HepG2 (cell line): ENCODE data around the gene ELP5. TPM values are rescaled to one million over a fixed set of nuclear protein-coding genes. Genes with fewer than 3 reads are reported as not detected.

Source experiments
- BRD4 ChIP-seq: sonication (generic); formaldehyde crosslinking; IDR thresholded peaks from 2 replicates; pipeline ENCODE4 v1.4.0; 2020; ENCODE audit warnings: missing genetic modification reagents
- DNMT1 ChIP-seq: sonication (generic); formaldehyde crosslinking; IDR thresholded peaks from 2 replicates; pipeline ENCODE4 v1.5.1; 2020; ENCODE audit warnings: mild to moderate bottlenecking, missing genetic modification reagents
- HNF4A ChIP-seq: sonication (generic); formaldehyde crosslinking; IDR thresholded peaks from 2 replicates; pipeline ENCODE4 v1.4.0; 2020; ENCODE audit warnings: missing genetic modification reagents
- KAT2B ChIP-seq: fragments of 150-350 bp; IDR thresholded peaks from 2 replicates; pipeline ENCODE4 v1.6.1; 2014; ENCODE audit warnings: low read depth, low read length, borderline replicate concordance
- KAT8 ChIP-seq: IDR thresholded peaks from 2 replicates; pipeline ENCODE4 v1.6.1; 2016; ENCODE audit warnings: missing genetic modification reagents, missing compliant biosample characterization
- KLF11 ChIP-seq: IDR thresholded peaks from 2 replicates; pipeline ENCODE4 v1.6.1; 2016; ENCODE audit warnings: missing compliant biosample characterization
- MAZ ChIP-seq, 2 experiments: sonication (generic) in 1 of 2; formaldehyde crosslinking in 1 of 2; IDR thresholded peaks; 2 replicates each; pipeline versions ENCODE4 v1.5.0 to v1.6.1; 2012 to 2020; ENCODE audit warnings: low read depth in 2 of 2, mild to moderate bottlenecking in 2 of 2, borderline replicate concordance in 1 of 2, improper control_type of control experiment in 1 of 2, low read length in 1 of 2, missing genetic modification reagents in 1 of 2, moderate library complexity in 1 of 2
- MED8 ChIP-seq: sonication (generic); formaldehyde crosslinking; IDR thresholded peaks from 2 replicates; pipeline ENCODE4 v1.8.1; 2023; ENCODE audit warnings: mild to moderate bottlenecking, missing genetic modification reagents; ENCODE audit not compliant: insufficient replicate concordance
- NAIF1 ChIP-seq: sonication (generic); formaldehyde crosslinking; IDR thresholded peaks from 2 replicates; pipeline ENCODE4 v1.5.0; 2020; ENCODE audit warnings: mild to moderate bottlenecking, missing genetic modification reagents, borderline replicate concordance
- NFIB ChIP-seq: sonication (generic); formaldehyde crosslinking; IDR thresholded peaks from 2 replicates; pipeline ENCODE4 v1.9.0; 2021; ENCODE audit warnings: missing genetic modification reagents, mild to moderate bottlenecking, borderline replicate concordance
- RXRA ChIP-seq: sonication (generic); formaldehyde crosslinking; IDR thresholded peaks from 2 replicates; pipeline ENCODE4 v1.5.1; 2020; ENCODE audit warnings: missing genetic modification reagents
- SOX5 ChIP-seq: IDR thresholded peaks from 2 replicates; pipeline ENCODE4 v1.6.1; 2016; ENCODE audit warnings: borderline replicate concordance
- SUZ12 ChIP-seq: fragments of 150-350 bp; IDR thresholded peaks from 2 replicates; pipeline ENCODE4 v1.6.1; 2014; ENCODE audit warnings: low read depth, low read length
- TGIF2 ChIP-seq: IDR thresholded peaks from 2 replicates; pipeline ENCODE4 v1.6.1; 2016; ENCODE audit warnings: control low read depth, missing compliant biosample characterization
- ZC3H4 ChIP-seq: sonication (generic); formaldehyde crosslinking; IDR thresholded peaks from 2 replicates; pipeline ENCODE4 v1.4.0; 2020; ENCODE audit warnings: missing genetic modification reagents, borderline replicate concordance
- ZKSCAN5 ChIP-seq: sonication (generic); formaldehyde crosslinking; IDR thresholded peaks from 2 replicates; pipeline ENCODE4 v1.5.1; 2020; ENCODE audit warnings: mild to moderate bottlenecking, missing genetic modification reagents
- ZNF138 ChIP-seq: sonication (generic); formaldehyde crosslinking; IDR thresholded peaks from 2 replicates; pipeline ENCODE4 v1.5.0; 2020; ENCODE audit warnings: mild to moderate bottlenecking, low read depth, missing genetic modification reagents
- ZNF264 ChIP-seq: sonication (generic); formaldehyde crosslinking; IDR thresholded peaks from 2 replicates; pipeline ENCODE4 v1.4.0; 2020; ENCODE audit warnings: missing genetic modification reagents
- ZNF652 ChIP-seq: IDR thresholded peaks from 2 replicates; pipeline ENCODE4 v1.6.1; 2016; ENCODE audit warnings: low read depth, borderline replicate concordance
- ZNF678 ChIP-seq: sonication (generic); formaldehyde crosslinking; IDR thresholded peaks from 2 replicates; pipeline ENCODE4 v1.4.0; 2020; ENCODE audit warnings: mild to moderate bottlenecking, missing genetic modification reagents
- ZNF709 ChIP-seq: sonication (generic); formaldehyde crosslinking; IDR thresholded peaks from 2 replicates; pipeline ENCODE4 v1.5.0; 2020; ENCODE audit warnings: mild to moderate bottlenecking, missing genetic modification reagents
- ZNF768 ChIP-seq: sonication (generic); formaldehyde crosslinking; IDR thresholded peaks from 2 replicates; pipeline ENCODE4 v1.4.0; 2020; ENCODE audit warnings: missing genetic modification reagents
- ZNF792 ChIP-seq: IDR thresholded peaks from 2 replicates; pipeline ENCODE4 v1.6.1; 2016
- polyA plus RNA-seq, 8 experiments: library from polyadenylated mRNA; depleted of rRNA in 3 of 8; stranded (reverse) in 7 of 8; unstranded in 1 of 8; fragments of >200 nt; fragmentation: Illumina TruSeq in 4 of 8; extraction: Trizol in 4 of 8; gene quantifications; 2 replicates each; pipeline versions ENCODE4 v1.2.1 to v1.2.3, GENCODE V29; 2011 to 2016; ENCODE audit warnings: low read depth in 4 of 8, missing spikeins in 1 of 8, mixed read lengths in 1 of 8; ENCODE audit not compliant: insufficient read depth in 1 of 8
- total RNA-seq, 5 experiments: library from RNA; depleted of rRNA; stranded (reverse); fragments of >200 nt; fragmentation: Illumina TruSeq; extraction: Trizol; gene quantifications; 2 replicates each; pipeline ENCODE4 v1.2.3, GENCODE V29; 2016; ENCODE audit warnings: low read depth in 1 of 5
- TF ChIP-seq, protein P1 (sequence below): sonication (generic); formaldehyde crosslinking; IDR thresholded peaks from 2 replicates; pipeline ENCODE4 v1.8.0; 2022; ENCODE audit warnings: missing genetic modification reagents, mild to moderate bottlenecking, borderline replicate concordance
- TF ChIP-seq, protein P2 (sequence below): sonication (generic); formaldehyde crosslinking; IDR thresholded peaks from 2 replicates; pipeline ENCODE4 v1.5.0; 2020; ENCODE audit warnings: missing genetic modification reagents, mild to moderate bottlenecking, borderline replicate concordance
- TF ChIP-seq, protein P3 (sequence below): sonication (generic); formaldehyde crosslinking; IDR thresholded peaks from 2 replicates; pipeline ENCODE4 v1.8.0; 2022; ENCODE audit warnings: missing genetic modification reagents, low read depth, mild to moderate bottlenecking, borderline replicate concordance

ELP5 gene
- total and polyA plus RNA-seq, 2 of the 13 experiments (the other 11 are each of a cell fraction or from before 2014, with no cell fraction given), result 67.6 to 69.8 TPM

DNA sequence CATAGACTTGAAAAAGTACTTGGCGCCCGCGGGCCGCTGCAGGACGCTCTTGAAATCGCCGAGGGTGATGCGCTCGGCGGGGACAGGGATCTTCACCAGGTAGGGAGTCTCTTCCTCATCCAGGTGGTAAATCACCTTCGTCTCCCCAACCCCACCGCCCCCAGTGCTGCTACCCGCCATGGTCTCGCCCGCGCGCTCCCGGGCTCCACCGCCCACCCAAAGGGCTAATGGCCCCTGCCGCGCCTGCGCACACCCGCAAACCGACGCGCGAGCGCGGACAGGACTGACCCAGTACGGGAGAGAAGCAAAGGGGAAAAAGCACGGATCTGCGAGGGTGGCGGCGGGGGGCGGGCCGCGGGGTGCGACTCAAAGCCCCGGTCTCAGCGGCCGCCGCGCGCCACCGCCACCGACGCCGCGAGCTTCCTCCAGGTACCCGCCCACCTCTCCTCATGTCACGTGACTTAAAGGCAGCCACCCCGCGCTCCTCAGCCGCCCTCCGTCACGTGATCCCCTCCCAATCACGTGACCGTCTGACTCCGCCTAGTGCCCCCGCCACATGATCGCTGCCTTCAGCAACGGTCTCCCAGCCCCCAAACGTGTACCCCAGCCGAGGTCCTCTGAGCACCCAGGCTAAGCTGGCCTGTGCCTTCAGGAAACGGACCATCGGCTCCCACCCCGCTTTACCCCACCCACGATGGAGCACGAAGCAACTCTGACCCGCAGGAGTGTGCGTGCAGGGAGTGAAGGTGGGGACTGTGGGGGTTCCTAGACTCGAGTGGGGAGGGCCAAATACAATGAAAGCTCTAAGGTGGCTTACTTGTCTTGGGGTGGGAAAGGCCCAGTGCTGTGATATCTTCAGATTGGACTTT lies 17.7 kb upstream of the ELP5 start, which contains the start of gene DVL2 (continued):
- peak; percentile 83 for TF ChIP-seq KLF11 (CRISPR knock-in tag)
- peak; percentile 63; the same call in 1 of the 2 replicates for TF ChIP-seq SOX5 (CRISPR knock-in tag)
- peak; percentile 54; the same call in 1 of the 2 replicates for TF ChIP-seq HNF4A (CRISPR knock-in tag)
- peak; percentile 93 for TF ChIP-seq BRD4 (CRISPR knock-in tag)
- no peak for TF ChIP-seq KAT2B
- TF ChIP-seq ZNF792, result peak; percentile 90
- no peak; the same call in 1 of the 2 replicates for TF ChIP-seq ZNF264 (CRISPR knock-in tag)
- no peak for TF ChIP-seq NFIB (CRISPR knock-in tag)
- TF ChIP-seq ZKSCAN5 (CRISPR knock-in tag), result no peak
- TF ChIP-seq ZNF768 (CRISPR knock-in tag), result peak; percentile 57; the same call in 1 of the 2 replicates
- peak; percentile 90 for TF ChIP-seq ZC3H4 (CRISPR knock-in tag)
- peak; percentile 92; the same call in 1 of the 2 replicates for TF ChIP-seq ZNF138 (CRISPR knock-in tag)
- no peak for TF ChIP-seq MAZ (IDR thresholded peaks at IDR 0.05; ENCODE audit: borderline replicate concordance, low read depth, low read length)
- TF ChIP-seq MAZ (CRISPR knock-in tag; IDR thresholded peaks at IDR 0.05; ENCODE audit: low read depth), result peak; percentile 88
- TF ChIP-seq ZNF709 (CRISPR knock-in tag), result peak; percentile 92
- peak; percentile 77 for TF ChIP-seq DNMT1 (CRISPR knock-in tag)
- TF ChIP-seq, protein P1, sequence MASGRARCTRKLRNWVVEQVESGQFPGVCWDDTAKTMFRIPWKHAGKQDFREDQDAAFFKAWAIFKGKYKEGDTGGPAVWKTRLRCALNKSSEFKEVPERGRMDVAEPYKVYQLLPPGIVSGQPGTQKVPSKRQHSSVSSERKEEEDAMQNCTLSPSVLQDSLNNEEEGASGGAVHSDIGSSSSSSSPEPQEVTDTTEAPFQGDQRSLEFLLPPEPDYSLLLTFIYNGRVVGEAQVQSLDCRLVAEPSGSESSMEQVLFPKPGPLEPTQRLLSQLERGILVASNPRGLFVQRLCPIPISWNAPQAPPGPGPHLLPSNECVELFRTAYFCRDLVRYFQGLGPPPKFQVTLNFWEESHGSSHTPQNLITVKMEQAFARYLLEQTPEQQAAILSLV, result peak; percentile 87; the same call in 1 of the 2 replicates
- peak; percentile 47; the same call in 1 of the 2 replicates for TF ChIP-seq ZNF652 (CRISPR knock-in tag)
- peak; percentile 95 for TF ChIP-seq KAT8 (CRISPR knock-in tag)
- TF ChIP-seq, protein P2, sequence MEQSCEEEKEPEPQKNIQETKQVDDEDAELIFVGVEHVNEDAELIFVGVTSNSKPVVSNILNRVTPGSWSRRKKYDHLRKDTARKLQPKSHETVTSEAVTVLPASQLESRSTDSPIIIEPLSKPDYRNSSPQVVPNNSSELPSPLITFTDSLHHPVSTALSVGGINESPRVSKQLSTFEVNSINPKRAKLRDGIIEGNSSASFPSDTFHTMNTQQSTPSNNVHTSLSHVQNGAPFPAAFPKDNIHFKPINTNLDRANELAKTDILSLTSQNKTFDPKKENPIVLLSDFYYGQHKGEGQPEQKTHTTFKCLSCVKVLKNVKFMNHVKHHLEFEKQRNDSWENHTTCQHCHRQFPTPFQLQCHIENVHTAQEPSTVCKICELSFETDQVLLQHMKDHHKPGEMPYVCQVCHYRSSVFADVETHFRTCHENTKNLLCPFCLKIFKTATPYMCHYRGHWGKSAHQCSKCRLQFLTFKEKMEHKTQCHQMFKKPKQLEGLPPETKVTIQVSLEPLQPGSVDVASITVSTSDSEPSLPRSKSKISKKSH (CRISPR knock-in tag), result no peak; the same call in 1 of the 2 replicates
- peak; percentile 85; the same call in 1 of the 2 replicates for TF ChIP-seq TGIF2
- no peak for TF ChIP-seq SUZ12
- TF ChIP-seq ZNF678, result 0 out of 2 replicates have a peak, but pooled peaks have one; percentile 17
- peak; percentile 89 for TF ChIP-seq NAIF1 (CRISPR knock-in tag)
- peak; percentile 58 for TF ChIP-seq RXRA
- TF ChIP-seq MED8 (CRISPR knock-in tag), result no peak
- TF ChIP-seq, protein P3, sequence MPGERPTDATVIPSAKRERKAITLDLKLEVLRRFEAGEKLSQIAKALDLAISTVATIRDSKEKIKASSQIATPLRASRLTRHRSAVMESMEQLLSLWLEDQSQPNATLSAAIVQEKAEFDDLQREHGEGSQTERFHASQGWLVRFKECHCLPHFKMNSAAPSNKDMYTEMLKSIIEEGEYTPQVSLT (CRISPR knock-in tag), result no peak; the same call in 1 of the 2 replicates
